CD4-positive, alpha-beta T cell treated with Interleukin-21 for 1 hour (primary cell): ENCODE measurements around the gene ELP1.
"Not testable (repeated sequence)": the region's sequence is repeated elsewhere in the genome, so short reads cannot be mapped to it uniquely, and the experiment has no call there.

Experiments used
- DNase-seq: peaks from one replicate; pipeline ENCODE4 v3.0.0-alpha.2; 2020

The ELP1 gene, protein sequence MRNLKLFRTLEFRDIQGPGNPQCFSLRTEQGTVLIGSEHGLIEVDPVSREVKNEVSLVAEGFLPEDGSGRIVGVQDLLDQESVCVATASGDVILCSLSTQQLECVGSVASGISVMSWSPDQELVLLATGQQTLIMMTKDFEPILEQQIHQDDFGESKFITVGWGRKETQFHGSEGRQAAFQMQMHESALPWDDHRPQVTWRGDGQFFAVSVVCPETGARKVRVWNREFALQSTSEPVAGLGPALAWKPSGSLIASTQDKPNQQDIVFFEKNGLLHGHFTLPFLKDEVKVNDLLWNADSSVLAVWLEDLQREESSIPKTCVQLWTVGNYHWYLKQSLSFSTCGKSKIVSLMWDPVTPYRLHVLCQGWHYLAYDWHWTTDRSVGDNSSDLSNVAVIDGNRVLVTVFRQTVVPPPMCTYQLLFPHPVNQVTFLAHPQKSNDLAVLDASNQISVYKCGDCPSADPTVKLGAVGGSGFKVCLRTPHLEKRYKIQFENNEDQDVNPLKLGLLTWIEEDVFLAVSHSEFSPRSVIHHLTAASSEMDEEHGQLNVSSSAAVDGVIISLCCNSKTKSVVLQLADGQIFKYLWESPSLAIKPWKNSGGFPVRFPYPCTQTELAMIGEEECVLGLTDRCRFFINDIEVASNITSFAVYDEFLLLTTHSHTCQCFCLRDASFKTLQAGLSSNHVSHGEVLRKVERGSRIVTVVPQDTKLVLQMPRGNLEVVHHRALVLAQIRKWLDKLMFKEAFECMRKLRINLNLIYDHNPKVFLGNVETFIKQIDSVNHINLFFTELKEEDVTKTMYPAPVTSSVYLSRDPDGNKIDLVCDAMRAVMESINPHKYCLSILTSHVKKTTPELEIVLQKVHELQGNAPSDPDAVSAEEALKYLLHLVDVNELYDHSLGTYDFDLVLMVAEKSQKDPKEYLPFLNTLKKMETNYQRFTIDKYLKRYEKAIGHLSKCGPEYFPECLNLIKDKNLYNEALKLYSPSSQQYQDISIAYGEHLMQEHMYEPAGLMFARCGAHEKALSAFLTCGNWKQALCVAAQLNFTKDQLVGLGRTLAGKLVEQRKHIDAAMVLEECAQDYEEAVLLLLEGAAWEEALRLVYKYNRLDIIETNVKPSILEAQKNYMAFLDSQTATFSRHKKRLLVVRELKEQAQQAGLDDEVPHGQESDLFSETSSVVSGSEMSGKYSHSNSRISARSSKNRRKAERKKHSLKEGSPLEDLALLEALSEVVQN (N-terminal part only)

GRCh38 chr9:108933718-108934322, at the start of gene ELP1:
ELP1 (minus strand) TSS chr9:108934124; CDS start chr9:108931146, 2,978 bp downstream.
- DNase-seq, result peak; percentile 94

- DNase-seq, result no peak
These were observed 47.0 kb upstream of the ELP1 start for GRCh38 chr9:108980893-108981292.

DNA sequence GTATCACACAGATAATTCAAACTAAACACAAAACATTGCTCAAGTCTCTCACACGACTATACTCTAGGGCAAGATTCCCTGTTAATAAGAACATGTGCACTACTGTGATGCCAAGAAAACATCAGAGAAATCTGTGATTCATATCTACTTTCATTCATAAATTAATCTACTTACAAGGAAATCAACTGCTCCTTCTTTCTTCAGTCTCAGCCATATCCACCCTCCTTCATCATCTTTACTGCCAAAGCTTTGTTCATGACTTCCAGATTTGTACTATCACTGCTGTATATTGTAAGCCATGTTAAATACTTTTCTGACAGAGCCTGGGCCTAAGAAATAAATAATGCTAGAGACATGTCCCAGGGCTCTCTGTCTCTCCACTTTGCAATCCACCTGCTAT, 44.3 kb upstream of the ELP1 start:
- DNase-seq, result no peak

DNA sequence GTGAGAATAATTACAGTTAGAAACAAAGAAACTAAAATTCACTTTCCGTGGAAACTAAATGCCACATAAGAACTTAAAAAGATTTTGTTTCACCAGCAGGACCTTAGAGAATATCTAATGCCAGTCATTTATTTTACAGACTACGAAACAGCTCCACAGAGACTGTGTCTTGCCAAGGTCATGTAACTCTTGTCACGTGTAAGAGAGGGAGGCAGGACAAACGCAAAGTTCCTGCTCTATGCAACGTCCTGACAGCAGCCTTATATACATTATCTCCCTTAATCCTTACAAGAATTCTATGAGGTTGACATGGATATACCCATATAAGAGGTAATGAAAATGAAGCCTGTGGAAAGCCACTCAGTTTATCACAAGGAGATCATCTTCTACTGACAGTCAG, 40.0 kb upstream of the ELP1 start:
- no peak for DNase-seq

- DNase-seq, result no peak
These were observed 38.8 kb upstream of the ELP1 start for GRCh38 chr9:108972626-108973209.

DNA sequence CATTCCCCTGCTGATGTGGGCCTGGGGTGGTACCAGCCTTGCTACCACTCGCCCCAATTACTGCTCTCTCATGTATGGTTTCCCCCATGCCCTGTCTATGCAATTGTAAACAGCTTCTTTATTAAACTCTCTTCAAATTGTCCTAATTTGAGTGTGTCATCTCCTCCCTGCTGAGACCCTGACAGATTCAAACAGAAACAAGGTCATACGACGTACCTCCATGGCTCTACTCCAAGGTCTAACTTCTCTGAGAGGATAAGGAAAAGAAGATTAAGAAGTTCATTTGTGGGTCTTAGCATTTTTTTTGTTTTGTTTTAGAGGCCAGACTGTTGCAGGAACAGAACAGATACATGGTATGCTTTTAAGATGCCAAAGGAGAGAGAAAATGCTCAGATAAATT, 38.3 kb upstream of the ELP1 start:
- no peak for DNase-seq

DNA sequence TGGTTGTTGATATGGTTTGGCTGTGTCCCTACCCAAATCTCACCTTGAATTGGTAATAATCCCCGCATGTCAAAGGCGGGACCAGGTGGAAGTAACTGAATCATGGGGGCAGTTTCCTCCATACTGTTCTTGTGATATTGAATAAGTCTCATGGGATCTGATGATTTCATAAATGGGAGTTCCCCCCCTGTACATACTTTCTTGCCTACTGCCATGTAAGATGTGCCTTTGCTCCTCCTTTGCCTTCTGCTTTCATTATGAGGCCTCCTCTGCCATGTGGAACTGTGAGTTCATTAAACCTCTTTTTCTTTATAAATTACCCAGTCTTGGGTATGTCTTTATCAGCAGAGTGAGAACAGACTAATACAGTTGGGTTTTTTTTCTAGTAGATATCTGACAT, 37.5 kb upstream of the ELP1 start:
- DNase-seq, result not testable (repeated sequence)

DNA sequence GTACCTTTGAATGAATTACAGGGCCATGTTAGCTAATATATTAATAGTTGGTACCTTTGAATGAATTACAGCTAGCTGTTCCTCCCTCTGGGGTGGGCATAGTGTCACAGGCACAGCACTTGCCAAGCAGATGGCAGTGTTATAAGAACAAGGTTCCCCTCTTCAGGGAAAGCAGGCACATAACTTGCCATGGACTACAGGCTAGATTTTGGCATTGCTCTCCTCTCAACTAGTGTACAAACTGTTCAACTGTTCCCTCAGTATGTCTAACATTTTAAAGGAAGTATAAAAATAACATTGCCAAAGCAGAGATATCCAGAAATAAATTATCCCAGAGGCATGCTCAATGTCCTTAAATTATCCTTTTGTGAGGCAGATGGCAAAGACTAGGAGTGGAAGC, 34.0 kb upstream of the ELP1 start:
- no peak for DNase-seq

- no peak for DNase-seq
These were observed 29.7 kb upstream of the ELP1 start for GRCh38 chr9:108963459-108964143.

- DNase-seq, result no peak
These were observed 27.2 kb upstream of the ELP1 start for GRCh38 chr9:108961151-108961550.

DNA sequence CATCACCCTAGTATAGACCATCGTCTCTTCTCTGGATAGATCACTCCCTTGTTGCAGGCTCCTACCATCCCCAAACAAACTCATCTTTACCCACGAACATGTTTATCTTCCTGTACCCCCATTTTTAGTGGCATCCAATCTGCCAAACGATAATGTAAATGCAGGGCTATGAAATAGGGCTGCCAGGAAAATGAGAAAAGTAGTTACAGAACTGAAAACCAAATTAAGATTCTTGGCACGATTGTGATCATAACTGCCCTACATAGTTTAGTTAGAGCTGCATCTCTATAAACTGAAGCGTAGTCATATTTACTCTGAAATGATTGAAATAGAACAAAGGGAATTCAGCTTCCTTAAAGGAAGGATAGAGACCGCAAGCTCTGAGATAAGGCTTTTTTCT, 26.4 kb upstream of the ELP1 start:
- DNase-seq, result no peak

- no peak for DNase-seq
These were observed 22.7 kb upstream of the ELP1 start for GRCh38 chr9:108956631-108957026.

DNA sequence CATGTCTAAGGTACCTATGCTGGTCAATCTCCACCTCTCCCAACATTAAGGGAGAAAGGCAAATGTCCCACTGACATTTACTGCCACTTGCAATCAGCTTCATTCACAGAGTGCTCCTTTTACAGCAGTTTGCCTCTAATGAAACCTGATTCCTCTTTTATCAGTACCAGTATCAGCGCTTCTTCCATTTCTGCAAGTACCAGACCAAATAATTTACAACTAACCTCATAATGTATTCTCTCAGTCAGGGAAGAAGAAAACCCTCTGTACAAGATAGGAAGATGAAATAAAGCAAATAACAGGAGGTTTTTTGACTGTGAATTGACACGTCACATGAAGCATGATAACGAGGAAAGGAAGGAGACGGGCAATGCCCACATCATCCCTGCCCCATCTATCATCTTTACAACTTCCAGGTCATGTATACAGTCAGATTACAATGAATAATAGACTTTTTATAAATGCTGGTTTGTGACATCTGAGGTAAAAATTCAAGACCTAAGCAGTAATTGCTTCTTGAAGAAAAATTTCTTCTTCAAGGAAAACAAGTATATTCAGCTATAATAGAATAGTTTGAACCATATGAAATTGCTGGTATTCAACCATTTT, 22.2 kb upstream of the ELP1 start:
- DNase-seq, result no peak

DNA sequence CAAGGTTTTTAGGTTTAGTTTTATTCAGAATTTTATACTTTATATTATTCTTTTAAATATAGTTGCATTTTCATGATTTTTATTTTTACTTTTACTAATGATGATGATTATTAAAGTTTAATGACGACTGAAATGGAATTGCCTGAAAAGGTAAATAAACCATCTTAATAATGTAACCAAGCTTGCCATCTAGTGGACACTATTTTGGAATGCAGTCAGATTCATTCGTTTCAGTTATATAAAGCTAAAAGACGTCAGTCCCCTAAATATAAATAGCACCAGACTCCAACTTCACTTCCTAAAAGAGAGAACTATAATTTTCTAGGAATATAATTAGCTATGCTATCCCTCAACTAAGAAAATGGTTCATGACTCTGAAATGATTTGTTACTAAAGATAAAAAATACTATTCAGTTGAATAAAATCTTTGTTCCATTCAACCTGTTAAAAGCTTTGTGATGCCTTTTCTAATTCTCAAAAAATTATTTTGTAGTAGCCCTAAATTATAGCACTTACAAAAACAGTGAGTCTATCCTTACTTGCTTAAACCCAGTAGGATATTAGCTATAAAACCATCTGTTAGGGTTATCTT, 20.2 kb upstream of the ELP1 start:
- DNase-seq, result peak; percentile 46

DNA sequence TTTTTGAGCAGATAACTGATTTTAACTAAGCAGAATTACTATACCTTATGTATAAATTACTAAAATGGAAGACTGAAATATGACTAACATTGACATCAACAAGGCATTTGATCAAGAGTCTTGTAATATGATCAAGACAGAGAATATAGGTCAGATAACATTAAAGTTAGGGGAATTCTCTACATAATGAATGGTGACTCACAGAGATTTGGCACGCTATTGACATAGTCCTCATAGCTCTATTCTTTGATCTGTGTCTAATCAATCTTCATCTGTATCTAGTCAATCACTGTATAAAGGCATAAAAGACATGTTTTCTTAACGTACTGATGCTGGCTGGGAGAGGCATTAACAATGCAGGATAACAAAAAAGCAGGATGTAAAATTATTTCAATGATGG, 17.7 kb upstream of the ELP1 start:
- no peak for DNase-seq

DNA sequence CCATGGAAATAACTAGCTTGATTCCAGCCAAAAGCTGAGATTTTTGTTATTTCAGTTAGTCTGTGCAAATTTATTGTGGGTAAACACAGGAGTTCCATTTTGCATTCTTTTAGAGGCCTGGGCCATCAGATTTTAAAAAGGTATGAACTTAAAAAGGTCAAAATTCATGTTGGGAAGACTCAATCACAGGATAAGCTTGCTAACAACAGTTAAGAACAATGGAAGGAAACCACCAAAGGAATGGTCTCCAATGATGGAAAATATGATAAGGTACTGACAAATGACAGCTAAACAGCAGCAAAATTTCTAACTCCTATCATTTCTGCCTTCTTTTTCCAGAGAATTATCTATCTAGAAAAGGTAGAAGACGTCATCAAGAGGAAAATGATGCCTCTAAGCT, 16.2 kb upstream of the ELP1 start:
- DNase-seq, result no peak

GRCh38 chr9:108939975-108940374, 6.1 kb upstream of the ELP1 start:
- no peak for DNase-seq

GRCh38 chr9:108937561-108938305, 3.8 kb upstream of the ELP1 start:
- DNase-seq, result no peak

DNA sequence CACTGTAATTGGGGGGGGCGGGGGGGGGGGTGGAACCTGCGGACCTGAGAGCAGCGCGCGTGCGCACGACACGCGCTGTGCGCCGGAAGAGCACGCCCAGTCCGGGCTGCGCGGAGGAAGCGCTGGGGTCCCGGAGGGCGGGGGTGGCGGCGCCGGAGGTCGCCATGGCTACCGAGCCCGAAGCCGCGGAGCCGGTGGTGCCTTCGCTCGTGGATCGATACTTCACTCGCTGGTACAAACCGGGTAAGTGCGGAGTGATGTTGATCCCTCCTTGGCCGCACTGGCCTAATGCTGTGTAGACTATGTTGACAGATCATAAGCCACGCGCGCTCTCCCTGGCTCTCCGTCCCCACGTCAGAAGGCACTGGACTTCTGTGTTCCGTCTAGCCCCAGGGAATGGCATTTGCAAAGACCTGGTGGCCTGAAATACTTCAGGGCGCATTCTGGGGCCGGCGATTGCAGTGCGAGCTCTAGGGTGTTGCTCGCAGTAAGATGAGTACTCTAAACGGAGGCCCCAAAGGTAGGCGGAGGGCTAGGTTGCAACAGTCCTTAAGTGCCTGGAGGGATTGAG, 484 bp upstream of the ELP1 start, which contains the start of gene ABITRAM:
Gene ABITRAM, plus strand, starts transcription at position 78 of the 571 bp plus-strand sequence. Its CDS starts 87 bp downstream, at position 165.
- peak; percentile 84 for DNase-seq
